ENCODE measurements around the gene TBC1D22A.
A peak's percentile ranks its signal among the peaks of the same experiment; 100 is the strongest.

Gene TBC1D22A

GRCh38 chr22:47089796-47090460 is 327.5 kb downstream of the TBC1D22A start:
- intact Hi-C loops (cut with DNase I; ENCODE audit: low total_unique reads), result no loop called here
- peak in 1 of 2 donors; percentile 47 for DNase-seq

GRCh38 chr22:47090591-47091245 is 328.3 kb downstream of the TBC1D22A start:
- H3K4me3 ChIP-seq, result peak overlapping the region; percentile 24 to 31
- no peaks in the 10 kb centered on the region for H3K27me3 ChIP-seq
- intact Hi-C loops (cut with DNase I; ENCODE audit: low total_unique reads), result no loop called here
- DNase-seq, result peak in 1 of 2 donors; percentile 51
- TF ChIP-seq CTCF (IDR thresholded peaks at IDR 0.05), result no peak
- H3K36me3 ChIP-seq, result no peaks in the 10 kb centered on the region
- no peak overlapping the region for H3K27ac ChIP-seq
- no peaks in the 10 kb centered on the region for H3K9me3 ChIP-seq
- H3K4me1 ChIP-seq, result peaks cover 0 to 12% (median 5%) of the 10 kb centered on the region in 4 donors

More at GRCh38 chr22:47089796-47090460, 327.5 kb downstream of the TBC1D22A start:
- H3K4me1 ChIP-seq, result peaks cover 0 to 12% (median 5%) of the 10 kb centered on the region in 4 donors
- no peak for TF ChIP-seq CTCF (IDR thresholded peaks at IDR 0.05)
- H3K9me3 ChIP-seq, result no peaks in the 10 kb centered on the region
- no peaks in the 10 kb centered on the region for H3K27me3 ChIP-seq
- no peak overlapping the region for H3K4me3 ChIP-seq
- H3K36me3 ChIP-seq, result no peaks in the 10 kb centered on the region
- no peak overlapping the region for H3K27ac ChIP-seq

- H3K9me3 ChIP-seq, result no peaks in the 10 kb centered on the region
- intact Hi-C loops (cut with DNase I; ENCODE audit: low total_unique reads), result no loop called here
- peak in 1 of 2 donors; percentile 48 for DNase-seq
- peaks cover 0 to 12% (median 5%) of the 10 kb centered on the region in 4 donors for H3K4me1 ChIP-seq
- no peaks in the 10 kb centered on the region for H3K27me3 ChIP-seq
- no peaks in the 10 kb centered on the region for H3K36me3 ChIP-seq
- H3K27ac ChIP-seq, result no peak overlapping the region
- TF ChIP-seq CTCF (IDR thresholded peaks at IDR 0.05), result no peak
- peak overlapping the region; percentile 24 to 31 for H3K4me3 ChIP-seq
These were observed 328.8 kb downstream of the TBC1D22A start for GRCh38 chr22:47091246-47091651.

GRCh38 chr22:47091921-47092700 is 329.7 kb downstream of the TBC1D22A start:
- intact Hi-C loops (cut with DNase I; ENCODE audit: low total_unique reads), result no loop called here
- H3K36me3 ChIP-seq, result no peaks in the 10 kb centered on the region
- H3K4me3 ChIP-seq, result no peak overlapping the region
- H3K4me1 ChIP-seq, result peaks cover 0 to 12% (median 5%) of the 10 kb centered on the region in 4 donors
- peak in 1 of 2 donors; percentile 55 for DNase-seq
- no peaks in the 10 kb centered on the region for H3K27me3 ChIP-seq
- H3K27ac ChIP-seq, result no peak overlapping the region
- TF ChIP-seq CTCF (IDR thresholded peaks at IDR 0.05), result no peak
- no peaks in the 10 kb centered on the region for H3K9me3 ChIP-seq

GRCh38 chr22:47092896-47093311 is 330.5 kb downstream of the TBC1D22A start:
- no peaks in the 10 kb centered on the region for H3K9me3 ChIP-seq
- TF ChIP-seq CTCF (IDR thresholded peaks at IDR 0.05), result no peak
- H3K36me3 ChIP-seq, result no peaks in the 10 kb centered on the region
- H3K4me1 ChIP-seq, result peaks cover 0 to 12% (median 5%) of the 10 kb centered on the region in 4 donors
- intact Hi-C loops (cut with DNase I; ENCODE audit: low total_unique reads), result no loop called here
- H3K4me3 ChIP-seq, result no peak overlapping the region
- H3K27me3 ChIP-seq, result no peaks in the 10 kb centered on the region
- DNase-seq, result peak in 1 of 2 donors; percentile 19
- no peak overlapping the region for H3K27ac ChIP-seq
